Articular chondrocyte of knee joint (primary cell): ENCODE data around the gene MAP7D3. TPM values are rescaled to one million over a fixed set of nuclear protein-coding genes. Genes with fewer than 3 reads are reported as not detected.

Source experiments
- total RNA-seq: library from RNA; depleted of rRNA; stranded (reverse); fragments of >200 nt; gene quantifications from 2 replicates; pipeline ENCODE4 v1.2.3, GENCODE V29; 2012

Gene MAP7D3
- 73.1 and 82.6 TPM in 2 replicates for total RNA-seq

GRCh38 chrX:136251041-136251991, at the start of gene MAP7D3:
Gene MAP7D3, minus strand, starts transcription at chrX:136251400. Its CDS starts 42 bp downstream, at chrX:136251358.

GRCh38 chrX:136300721-136301120, 49.5 kb upstream of the MAP7D3 start, which contains the start of gene ADGRG4:
Gene ADGRG4, plus strand, starts transcription at chrX:136300963. Its CDS starts 7,815 bp downstream, at chrX:136308778.

Other genes with a start within 250 kb of the MAP7D3 start
- gene FHL1, start 103.9 kb downstream of the MAP7D3 start, total RNA-seq = 464 and 475 TPM in 2 replicates
- gene ADGRG4, start 49.6 kb upstream of the MAP7D3 start, total RNA-seq = 0.86 and 1.2 TPM in 2 replicates
- gene BRS3, start 236.5 kb upstream of the MAP7D3 start, total RNA-seq = under 0.01 TPM in 1 of 2 replicates, not detected in the other
- 38.3 and 43.8 TPM in 2 replicates for gene HTATSF1, start 246.2 kb upstream of the MAP7D3 start, total RNA-seq